Body of pancreas (tissue), 4 donors: ENCODE measurements around the gene CDH15. TPM values are rescaled to one million over a fixed set of nuclear protein-coding genes. Genes with fewer than 3 reads are reported as not detected.

Experiments used
- ATAC-seq: fragments of 150-250 bp; one replicate; pipeline ENCODE4 v1.9.1; 2016
- DNase-seq, 4 donors: peaks; one replicate each; pipeline ENCODE4 v3.0.0-alpha.2; 2019
- H3K27ac ChIP-seq, 4 donors: fragments of 200-600 bp; sonication (generic); 1 replicate in 3 of 4; 2 replicates in 1 of 4; pipeline versions ENCODE4 v1.5.1 to v1.6.1; 2016 to 2019; ENCODE audit warnings: mild to moderate bottlenecking in 1 of 4, mixed read lengths in 1 of 4, moderate library complexity in 1 of 4
- H3K27me3 ChIP-seq, 2 donors: fragments of 200-600 bp; sonication (generic); one replicate each; pipeline ENCODE4 v1.6.0; 2016; ENCODE audit warnings: mild to moderate bottlenecking in 1 of 2
- H3K36me3 ChIP-seq, 2 donors: fragments of 200-600 bp; sonication (generic); replicated peaks in 1 of 2; 2 replicates each; pipeline ENCODE4 v1.5.1; 2016; ENCODE audit warnings: low read depth in 2 of 2; ENCODE audit not compliant: insufficient read depth in 1 of 2
- H3K4me1 ChIP-seq: fragments of 200-600 bp; sonication (generic); one replicate; pipeline ENCODE4 v1.6.0; 2016
- H3K4me3 ChIP-seq, 2 donors: fragments of 200-600 bp; sonication (generic); 1 replicate in 1 of 2; 2 replicates in 1 of 2; pipeline ENCODE4 v1.5.1; 2016 to 2019
- H3K9me3 ChIP-seq, 3 donors: fragments of 200-600 bp; sonication (generic); 1 replicate in 2 of 3; 2 replicates in 1 of 3; pipeline ENCODE4 v1.5.1; 2016
- POLR2A ChIP-seq, 3 donors: fragments of 450-650 bp; IDR thresholded peaks; one replicate each; pipeline ENCODE4 v1.6.1; 2016; ENCODE audit warnings: antibody characterized with exemption in 3 of 3, mild to moderate bottlenecking in 2 of 3
- WGBS, 2 donors: methylation state at CpG; one replicate each; pipeline ENCODE4 v1.1.5; 2017; 5-methylcytosine and 5-hydroxymethylcytosine counted together
- intact Hi-C: fragments of 100-400 bp; cut with DNase I; formaldehyde crosslinking; loops from one replicate; pipeline ENCODE4 v1.15.1; 2023
- total RNA-seq, 2 donors: library from RNA; depleted of rRNA; stranded (reverse); fragments of >200 nt; gene quantifications; one replicate each; pipeline ENCODE4 v1.1.0, GENCODE V29; 2016
- TF ChIP-seq, protein P1 (sequence below), 7 experiments: fragments of 450-650 bp in 4 of 7; fragments of 200-600 bp in 3 of 7; sonication (generic) in 3 of 7; IDR thresholded peaks; one replicate each; pipeline ENCODE4 v1.5.1; 2016 to 2019; ENCODE audit warnings: antibody characterized with exemption in 7 of 7

CDH15 gene
- total RNA-seq, 2 donors from 2014 or later = 1.0 TPM; not detected in 1

DNA sequence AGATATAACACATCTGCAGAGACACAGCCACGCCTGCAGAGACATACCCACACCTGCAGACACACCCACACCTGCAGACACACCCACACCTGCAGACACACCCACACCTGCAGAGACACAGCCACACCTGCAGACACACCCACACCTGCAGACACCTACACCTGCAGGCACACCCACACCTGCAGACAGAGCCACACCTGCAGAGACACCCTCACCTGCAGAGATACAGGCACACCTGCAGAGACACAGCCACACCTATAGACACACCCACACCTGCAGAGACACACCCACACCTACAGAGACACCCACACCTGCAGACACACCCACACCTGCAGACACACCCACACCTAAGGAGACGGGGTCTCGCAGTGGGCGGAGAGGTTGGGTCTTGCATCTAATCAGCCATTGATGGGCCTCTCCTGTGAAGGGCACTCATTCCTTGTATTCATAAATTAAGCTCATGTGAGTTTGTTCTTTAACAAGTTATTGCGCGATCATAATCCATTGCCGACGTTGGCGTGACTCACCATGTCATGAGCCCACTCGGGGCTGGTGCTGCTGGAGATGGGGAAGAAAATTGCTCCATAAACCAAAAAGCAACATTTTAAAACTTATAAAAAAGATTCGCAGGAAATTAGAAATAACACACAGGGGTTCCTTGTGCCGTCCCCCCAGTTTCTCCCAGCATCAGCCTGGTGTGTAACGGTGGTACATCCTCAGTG, 28.9 kb upstream of the CDH15 start:
- no peak for ATAC-seq
- H3K27me3 ChIP-seq = no peaks in the 10 kb centered on the region
- no peak overlapping the region for H3K4me3 ChIP-seq
- H3K4me1 ChIP-seq = no peaks in the 10 kb centered on the region
- peaks cover 0 to 3% of the 10 kb centered on the region in 2 donors for H3K36me3 ChIP-seq
- DNase-seq = no peak
- TF ChIP-seq, protein P1, sequence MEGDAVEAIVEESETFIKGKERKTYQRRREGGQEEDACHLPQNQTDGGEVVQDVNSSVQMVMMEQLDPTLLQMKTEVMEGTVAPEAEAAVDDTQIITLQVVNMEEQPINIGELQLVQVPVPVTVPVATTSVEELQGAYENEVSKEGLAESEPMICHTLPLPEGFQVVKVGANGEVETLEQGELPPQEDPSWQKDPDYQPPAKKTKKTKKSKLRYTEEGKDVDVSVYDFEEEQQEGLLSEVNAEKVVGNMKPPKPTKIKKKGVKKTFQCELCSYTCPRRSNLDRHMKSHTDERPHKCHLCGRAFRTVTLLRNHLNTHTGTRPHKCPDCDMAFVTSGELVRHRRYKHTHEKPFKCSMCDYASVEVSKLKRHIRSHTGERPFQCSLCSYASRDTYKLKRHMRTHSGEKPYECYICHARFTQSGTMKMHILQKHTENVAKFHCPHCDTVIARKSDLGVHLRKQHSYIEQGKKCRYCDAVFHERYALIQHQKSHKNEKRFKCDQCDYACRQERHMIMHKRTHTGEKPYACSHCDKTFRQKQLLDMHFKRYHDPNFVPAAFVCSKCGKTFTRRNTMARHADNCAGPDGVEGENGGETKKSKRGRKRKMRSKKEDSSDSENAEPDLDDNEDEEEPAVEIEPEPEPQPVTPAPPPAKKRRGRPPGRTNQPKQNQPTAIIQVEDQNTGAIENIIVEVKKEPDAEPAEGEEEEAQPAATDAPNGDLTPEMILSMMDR (IDR thresholded peaks at IDR 0.05) = no peak
- no peak overlapping the region for H3K27ac ChIP-seq
- intact Hi-C loops = no loop called here
- H3K9me3 ChIP-seq = no peaks in the 10 kb centered on the region
- 93 to 96% methylated on average over 12 to 13 of the region's 13 CpGs for WGBS, 2 donors

DNA sequence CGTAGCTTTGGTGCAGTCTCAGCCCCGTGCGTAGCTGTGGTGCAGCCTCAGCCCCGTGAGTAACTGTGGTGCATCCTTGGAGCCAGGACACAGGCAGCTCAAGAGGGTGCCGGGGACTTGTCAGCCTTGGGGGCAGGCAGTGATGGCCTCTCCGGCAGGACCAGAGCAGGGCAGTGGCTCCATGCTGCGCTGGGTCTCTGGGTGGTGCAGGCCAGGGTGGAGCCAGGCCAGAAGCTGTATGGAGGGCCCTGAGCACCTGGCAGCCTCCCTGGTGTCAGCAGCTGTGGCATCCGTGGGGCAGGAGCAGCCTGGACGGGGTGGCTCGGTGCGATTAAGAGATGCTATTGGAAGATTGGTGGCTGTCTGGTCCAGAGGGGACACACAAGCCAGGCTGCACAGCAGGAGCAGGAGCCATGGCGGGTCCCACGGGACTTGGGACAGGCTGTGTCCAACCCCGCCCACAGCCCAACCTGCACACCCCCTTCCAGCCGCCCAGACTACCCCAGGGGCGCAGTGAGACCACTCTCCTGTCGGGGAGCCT, 28.3 kb upstream of the CDH15 start:
- TF ChIP-seq, protein P1 (IDR thresholded peaks at IDR 0.05) = no peak
- TF ChIP-seq POLR2A (IDR thresholded peaks at IDR 0.05) = no peak

GRCh38 chr16:89143911-89144675, 27.5 kb upstream of the CDH15 start:
- Histone ChIP-seq H3K4me1 (no peaks in the 10 kb centered on the region), H3K27me3 (no peaks in the 10 kb centered on the region), H3K27ac (no peak overlapping the region), H3K4me3 (no peak overlapping the region), H3K9me3 (peaks cover 0 to 2% (median 0%) of the 10 kb centered on the region in 3 donors), H3K36me3 (peaks cover 3 to 4% of the 10 kb centered on the region in 2 donors)
- ATAC-seq (no peak), DNase-seq (no peak)
- no peak for TF ChIP-seq POLR2A (IDR thresholded peaks at IDR 0.05)
- TF ChIP-seq, protein P1 (IDR thresholded peaks at IDR 0.05) = no peak
- WGBS, 2 donors = 91 to 94% methylated on average over 12 to 22 of the region's 22 CpGs
- intact Hi-C loops = no loop called here

More for the DNA sequence above, 28.3 kb upstream of the CDH15 start:
- Histone ChIP-seq H3K4me1 (no peaks in the 10 kb centered on the region), H3K36me3 (peaks cover 0 to 3% of the 10 kb centered on the region in 2 donors), H3K27me3 (no peaks in the 10 kb centered on the region), H3K4me3 (no peak overlapping the region), H3K9me3 (no peaks in the 10 kb centered on the region), H3K27ac (no peak overlapping the region)
- ATAC-seq (no peak), DNase-seq (no peak)
- WGBS, 2 donors = 92 to 93% methylated on average over 14 to 17 of the region's 17 CpGs
- intact Hi-C loops = no loop called here

DNA sequence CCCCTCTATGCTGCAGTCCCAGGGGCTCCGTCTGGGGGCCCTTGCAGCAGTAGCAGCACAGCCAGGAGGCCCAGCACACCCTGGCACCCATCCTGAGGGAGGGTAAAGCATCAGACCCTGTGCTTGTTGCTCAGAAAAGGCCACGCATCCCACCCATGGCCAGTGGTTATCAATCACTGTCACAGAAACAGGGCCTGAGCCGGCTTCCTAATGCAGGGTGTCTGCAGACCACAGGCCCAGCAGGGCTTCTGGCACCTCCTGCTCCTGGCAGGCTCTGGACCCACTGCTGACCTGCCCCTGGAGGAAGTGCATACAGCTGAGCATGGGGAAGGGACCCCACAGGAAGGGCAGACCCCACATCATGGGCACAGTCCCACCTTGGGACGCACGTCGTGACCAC, 26.9 kb upstream of the CDH15 start:
- H3K27me3 ChIP-seq = no peaks in the 10 kb centered on the region
- no peak for TF ChIP-seq POLR2A (IDR thresholded peaks at IDR 0.05)
- TF ChIP-seq, protein P1 (IDR thresholded peaks at IDR 0.05) = no peak
- no peak for ATAC-seq
- H3K4me3 ChIP-seq = no peak overlapping the region
- H3K4me1 ChIP-seq = no peaks in the 10 kb centered on the region
- no peak for DNase-seq
- H3K27ac ChIP-seq = no peak overlapping the region
- intact Hi-C loops = no loop called here
- H3K36me3 ChIP-seq = peaks cover 3 to 4% of the 10 kb centered on the region in 2 donors
- 80 to 82% methylated on average over 1 to 6 of the region's 6 CpGs for WGBS, 2 donors
- peaks cover 0 to 7% (median 0%) of the 10 kb centered on the region in 3 donors for H3K9me3 ChIP-seq
